Dedifferentiated amniotic fluid mesenchymal stem cell (primary cell): ENCODE results near the gene ZNG1F.
"Not testable (repeated sequence)": the region's sequence is repeated elsewhere in the genome, so short reads cannot be mapped to it uniquely, and the experiment has no call there.

Experiments
- DNase-seq: peaks from one replicate; pipeline ENCODE4 v3.0.0-alpha.2; 2016; ENCODE audit errors: extremely low spot score

ZNG1F gene

GRCh38 chr9:41086215-41086614 is 102.9 kb downstream of the ZNG1F start:
- DNase-seq = not testable (repeated sequence)

- DNase-seq = not testable (repeated sequence)
These were observed 106.8 kb downstream of the ZNG1F start for GRCh38 chr9:41082358-41082757.
